Osteocyte (in vitro differentiated cells): Measurements from ENCODE around the gene PDHB. TPM values are rescaled to one million over a fixed set of nuclear protein-coding genes. Genes with fewer than 3 reads are reported as not detected.

Experiments used
- DNase-seq: peaks from one replicate; pipeline ENCODE4 v3.0.0; 2021; ENCODE audit warnings: mixed read lengths; ENCODE audit not compliant: unreplicated experiment; ENCODE audit errors: extremely low spot score
- H3K27ac Mint-ChIP-seq: one replicate; pipeline ENCODE4 v1.8.0; 2021; ENCODE audit warnings: mild to moderate bottlenecking, mixed read lengths; ENCODE audit not compliant: unreplicated experiment
- H3K27me3 Mint-ChIP-seq: one replicate; pipeline ENCODE4 v1.8.0; 2021; ENCODE audit warnings: mixed read lengths; ENCODE audit not compliant: unreplicated experiment
- H3K36me3 Mint-ChIP-seq: one replicate; pipeline ENCODE4 v1.8.0; 2021; ENCODE audit warnings: mixed read lengths; ENCODE audit not compliant: unreplicated experiment
- H3K4me1 Mint-ChIP-seq: one replicate; pipeline ENCODE4 v1.8.0; 2021; ENCODE audit warnings: mixed read lengths; ENCODE audit not compliant: unreplicated experiment
- H3K4me3 Mint-ChIP-seq: one replicate; pipeline ENCODE4 v1.8.0; 2021; ENCODE audit warnings: mild to moderate bottlenecking, moderate library complexity, mixed read lengths; ENCODE audit not compliant: unreplicated experiment
- H3K9me3 Mint-ChIP-seq: one replicate; pipeline ENCODE4 v1.8.0; 2021; ENCODE audit warnings: mixed read lengths; ENCODE audit not compliant: unreplicated experiment
- CTCF ChIP-seq: fragments of 200-600 bp; sonication (generic); IDR thresholded peaks from 2 replicates; pipeline ENCODE4 v1.5.0; 2021; ENCODE audit warnings: antibody characterized with exemption, mild to moderate bottlenecking, moderate library complexity
- total RNA-seq: library from RNA; stranded (reverse); gene quantifications from 2 replicates; pipeline ENCODE4 v1.2.1, GENCODE V29; 2021

PDHB gene
- total RNA-seq, 1 donor from 2014 or later: 89.0 TPM

GRCh38 chr3:58427661-58428361, 5.8 kb downstream of the PDHB start:
- Mint-ChIP-seq H3K36me3 (peaks cover 51% of the 10 kb centered on the region), H3K27ac (no peak overlapping the region), H3K4me3 (no peak overlapping the region), H3K9me3 (no peaks in the 10 kb centered on the region), H3K27me3 (no peaks in the 10 kb centered on the region), H3K4me1 (peaks cover 12% of the 10 kb centered on the region)
- no peak for DNase-seq
- TF ChIP-seq CTCF: no peak

- Mint-ChIP-seq H3K4me3 (no peak overlapping the region), H3K36me3 (peaks cover 48% of the 10 kb centered on the region), H3K4me1 (no peaks in the 10 kb centered on the region), H3K27me3 (no peaks in the 10 kb centered on the region), H3K27ac (no peak overlapping the region), H3K9me3 (no peaks in the 10 kb centered on the region)
- DNase-seq: no peak
- no peak for TF ChIP-seq CTCF
These were observed 7.8 kb downstream of the PDHB start for GRCh38 chr3:58425782-58426181.

GRCh38 chr3:58424613-58425012, 9.0 kb downstream of the PDHB start:
- H3K36me3 Mint-ChIP-seq: peaks cover 47% of the 10 kb centered on the region

GRCh38 chr3:58422756-58423325, 10.8 kb downstream of the PDHB start:
- H3K36me3 Mint-ChIP-seq: peaks cover 37% of the 10 kb centered on the region
- DNase-seq: no peak
- no peaks in the 10 kb centered on the region for H3K27me3 Mint-ChIP-seq
- H3K4me1 Mint-ChIP-seq: peaks cover 7% of the 10 kb centered on the region
- peak; percentile 31 for TF ChIP-seq CTCF
- no peak overlapping the region for H3K4me3 Mint-ChIP-seq
- H3K9me3 Mint-ChIP-seq: no peaks in the 10 kb centered on the region
- no peak overlapping the region for H3K27ac Mint-ChIP-seq

More at GRCh38 chr3:58424613-58425012, 9.0 kb downstream of the PDHB start:
- TF ChIP-seq CTCF: no peak
- no peaks in the 10 kb centered on the region for H3K9me3 Mint-ChIP-seq
- no peaks in the 10 kb centered on the region for H3K27me3 Mint-ChIP-seq
- DNase-seq: no peak
- no peak overlapping the region for H3K4me3 Mint-ChIP-seq
- H3K4me1 Mint-ChIP-seq: peaks cover 6% of the 10 kb centered on the region
- no peak overlapping the region for H3K27ac Mint-ChIP-seq

- no peak for TF ChIP-seq CTCF
- H3K27ac Mint-ChIP-seq: no peak overlapping the region
- H3K4me1 Mint-ChIP-seq: peaks cover 7% of the 10 kb centered on the region
- H3K27me3 Mint-ChIP-seq: no peaks in the 10 kb centered on the region
- H3K9me3 Mint-ChIP-seq: no peaks in the 10 kb centered on the region
- H3K36me3 Mint-ChIP-seq: peaks cover 29% of the 10 kb centered on the region
- no peak for DNase-seq
- H3K4me3 Mint-ChIP-seq: no peak overlapping the region
These were observed 12.6 kb downstream of the PDHB start for GRCh38 chr3:58421004-58421403.
